Peyer's patch (tissue), 4 donors: ENCODE data around the gene GRID2.

ENCODE experiments used
- POLR2A ChIP-seq, 2 donors: fragments of 450-650 bp; IDR thresholded peaks; one replicate each; pipeline ENCODE4 v1.5.1; 2017; ENCODE audit warnings: antibody characterized with exemption in 2 of 2, mild to moderate bottlenecking in 2 of 2, moderate library complexity in 2 of 2
- TF ChIP-seq, protein P1 (sequence below), 6 experiments: fragments of 450-650 bp in 4 of 6; fragments of 200-600 bp in 2 of 6; sonication (generic) in 1 of 6; IDR thresholded peaks; one replicate each; pipeline ENCODE4 v1.5.1; 2017 to 2019; ENCODE audit warnings: antibody characterized with exemption in 6 of 6, mild to moderate bottlenecking in 3 of 6, moderate library complexity in 1 of 6

DNA sequence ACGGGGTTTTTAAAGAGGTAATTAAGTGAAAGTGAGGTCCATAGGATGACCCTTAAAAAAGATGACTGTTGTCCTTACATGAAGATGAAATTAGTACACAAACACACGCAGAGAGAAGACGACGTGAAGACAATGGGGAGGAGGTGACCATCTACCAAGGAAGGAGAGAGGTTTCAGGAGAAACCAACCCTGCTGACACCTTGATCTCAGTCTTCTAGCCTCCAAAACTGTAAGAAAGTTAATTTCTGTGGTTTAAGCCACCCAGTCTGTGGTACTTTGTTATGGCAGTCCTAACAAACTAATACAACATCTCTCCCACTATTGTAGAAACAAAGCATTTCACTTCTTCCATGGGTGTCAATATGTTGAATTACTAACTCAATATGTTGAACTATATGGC is 1385.2 kb downstream of the GRID2 start:
- no peak for TF ChIP-seq POLR2A (IDR thresholded peaks at IDR 0.05)
- TF ChIP-seq, protein P1, sequence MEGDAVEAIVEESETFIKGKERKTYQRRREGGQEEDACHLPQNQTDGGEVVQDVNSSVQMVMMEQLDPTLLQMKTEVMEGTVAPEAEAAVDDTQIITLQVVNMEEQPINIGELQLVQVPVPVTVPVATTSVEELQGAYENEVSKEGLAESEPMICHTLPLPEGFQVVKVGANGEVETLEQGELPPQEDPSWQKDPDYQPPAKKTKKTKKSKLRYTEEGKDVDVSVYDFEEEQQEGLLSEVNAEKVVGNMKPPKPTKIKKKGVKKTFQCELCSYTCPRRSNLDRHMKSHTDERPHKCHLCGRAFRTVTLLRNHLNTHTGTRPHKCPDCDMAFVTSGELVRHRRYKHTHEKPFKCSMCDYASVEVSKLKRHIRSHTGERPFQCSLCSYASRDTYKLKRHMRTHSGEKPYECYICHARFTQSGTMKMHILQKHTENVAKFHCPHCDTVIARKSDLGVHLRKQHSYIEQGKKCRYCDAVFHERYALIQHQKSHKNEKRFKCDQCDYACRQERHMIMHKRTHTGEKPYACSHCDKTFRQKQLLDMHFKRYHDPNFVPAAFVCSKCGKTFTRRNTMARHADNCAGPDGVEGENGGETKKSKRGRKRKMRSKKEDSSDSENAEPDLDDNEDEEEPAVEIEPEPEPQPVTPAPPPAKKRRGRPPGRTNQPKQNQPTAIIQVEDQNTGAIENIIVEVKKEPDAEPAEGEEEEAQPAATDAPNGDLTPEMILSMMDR (IDR thresholded peaks at IDR 0.05) = no peak
